ENCODE results near the gene CTBP2.

CTBP2 gene

GRCh38 chr10:125021686-125022344 is 138.5 kb downstream of the CTBP2 start:
- peak overlapping the region; percentile 85 to 90 for H3K27ac ChIP-seq
- TF ChIP-seq CTCF (IDR thresholded peaks at IDR 0.05) = no peak
- H3K36me3 ChIP-seq = peaks cover 0 to 18% (median 6%) of the 10 kb centered on the region in 3 donors
- no peak for DNase-seq
- intact Hi-C loops (cut with DNase I; ENCODE audit: low total_unique reads) = no loop called here
- H3K4me1 ChIP-seq = peaks cover 0 to 100% (median 93%) of the 10 kb centered on the region in 4 donors
- no peak overlapping the region for H3K4me3 ChIP-seq
- H3K9me3 ChIP-seq = no peaks in the 10 kb centered on the region
- H3K27me3 ChIP-seq = no peaks in the 10 kb centered on the region

- H3K27ac ChIP-seq = peak overlapping the region; percentile 85 to 90
- intact Hi-C loops (cut with DNase I; ENCODE audit: low total_unique reads) = no loop called here
- H3K4me1 ChIP-seq = peaks cover 0 to 100% (median 96%) of the 10 kb centered on the region in 4 donors
- no peaks in the 10 kb centered on the region for H3K27me3 ChIP-seq
- no peaks in the 10 kb centered on the region for H3K9me3 ChIP-seq
- DNase-seq = no peak
- no peak overlapping the region for H3K4me3 ChIP-seq
- TF ChIP-seq CTCF (IDR thresholded peaks at IDR 0.05) = no peak
- peaks cover 0 to 9% (median 0%) of the 10 kb centered on the region in 3 donors for H3K36me3 ChIP-seq
These were observed 139.5 kb downstream of the CTBP2 start for GRCh38 chr10:125020871-125021270.

- no peak for TF ChIP-seq CTCF (IDR thresholded peaks at IDR 0.05)
- peaks cover 0 to 5% (median 0%) of the 10 kb centered on the region in 3 donors for H3K36me3 ChIP-seq
- intact Hi-C loops (cut with DNase I; ENCODE audit: low total_unique reads) = no loop called here
- no peak overlapping the region for H3K4me3 ChIP-seq
- H3K4me1 ChIP-seq = peaks cover 0 to 100% (median 97%) of the 10 kb centered on the region in 4 donors
- no peaks in the 10 kb centered on the region for H3K27me3 ChIP-seq
- peak overlapping the region; percentile 85 to 90 for H3K27ac ChIP-seq
- DNase-seq = no peak
- H3K9me3 ChIP-seq = no peaks in the 10 kb centered on the region
These were observed 140.0 kb downstream of the CTBP2 start for GRCh38 chr10:125020386-125020785.

GRCh38 chr10:125018576-125019143 is 141.7 kb downstream of the CTBP2 start:
- intact Hi-C loops (cut with DNase I; ENCODE audit: low total_unique reads) = no loop called here
- no peak overlapping the region for H3K4me3 ChIP-seq
- H3K9me3 ChIP-seq = no peaks in the 10 kb centered on the region
- DNase-seq = peak in 1 of 2 donors; percentile 89
- H3K4me1 ChIP-seq = peaks cover 0 to 100% (median 97%) of the 10 kb centered on the region in 4 donors
- TF ChIP-seq CTCF (IDR thresholded peaks at IDR 0.05) = peak in 1 of 2 experiments; percentile 36
- peaks cover 0 to 5% (median 0%) of the 10 kb centered on the region in 3 donors for H3K36me3 ChIP-seq
- H3K27me3 ChIP-seq = no peaks in the 10 kb centered on the region
- H3K27ac ChIP-seq = peak overlapping the region; percentile 85 to 90

GRCh38 chr10:125017547-125018298 is 142.6 kb downstream of the CTBP2 start:
- Histone ChIP-seq H3K4me1 (peaks cover 0 to 100% (median 95%) of the 10 kb centered on the region in 4 donors), H3K27ac (peak overlapping the region; percentile 85 to 90), H3K4me3 (no peak overlapping the region), H3K36me3 (no peaks in the 10 kb centered on the region), H3K9me3 (no peaks in the 10 kb centered on the region), H3K27me3 (no peaks in the 10 kb centered on the region)
- TF ChIP-seq CTCF (IDR thresholded peaks at IDR 0.05) = no peak
- no peak for DNase-seq
- intact Hi-C loops (cut with DNase I; ENCODE audit: low total_unique reads) = no loop called here

Data from tibial artery (tissue), 4 donors.